GM19099 (cell line): ENCODE results near the gene WTAP.

Source experiments
- POLR2A ChIP-seq: IDR thresholded peaks from 3 replicates; pipeline ENCODE4 v1.6.1; 2011; ENCODE audit warnings: low read depth; ENCODE audit not compliant: insufficient read length; ENCODE audit errors: extremely low read depth

The WTAP gene

GRCh38 chr6:159777240-159777904 lies 50.1 kb downstream of the WTAP start:
- TF ChIP-seq POLR2A = no peak

- TF ChIP-seq POLR2A = no peak
These were observed 50.8 kb downstream of the WTAP start for GRCh38 chr6:159778131-159778530.

GRCh38 chr6:159778542-159779103 lies 51.3 kb downstream of the WTAP start:
- TF ChIP-seq POLR2A = no peak

- TF ChIP-seq POLR2A = no peak
These were observed 61.0 kb downstream of the WTAP start for GRCh38 chr6:159788276-159788675.

- no peak for TF ChIP-seq POLR2A
These were observed 61.6 kb downstream of the WTAP start for GRCh38 chr6:159788753-159789376.

GRCh38 chr6:159789377-159790148 lies 62.3 kb downstream of the WTAP start, which contains the start of gene TCP1:
Gene TCP1 (minus strand): TSS chr6:159789602. CDS start chr6:159789468, 134 bp downstream.
- TF ChIP-seq POLR2A = peak; percentile 97

- peak; percentile 67 for TF ChIP-seq POLR2A
These were observed 63.0 kb downstream of the WTAP start, which contains the start of gene MRPL18 for GRCh38 chr6:159790149-159790955. Gene MRPL18 (plus strand): TSS chr6:159790467. CDS start chr6:159790588, 121 bp downstream.

GRCh38 chr6:159790956-159791598 lies 63.8 kb downstream of the WTAP start:
- TF ChIP-seq POLR2A = no peak

- no peak for TF ChIP-seq POLR2A
These were observed 70.2 kb downstream of the WTAP start for GRCh38 chr6:159797554-159797953.

- TF ChIP-seq POLR2A = no peak
These were observed 73.0 kb downstream of the WTAP start, which contains the start of gene PNLDC1 for GRCh38 chr6:159800141-159800865. Gene PNLDC1 (plus strand): TSS chr6:159800276. CDS start chr6:159800308, 32 bp downstream.

- TF ChIP-seq POLR2A = no peak
These were observed 74.6 kb downstream of the WTAP start for GRCh38 chr6:159801935-159802334.

GRCh38 chr6:159804504-159804903 lies 77.2 kb downstream of the WTAP start:
- no peak for TF ChIP-seq POLR2A

- no peak for TF ChIP-seq POLR2A
These were observed 78.2 kb downstream of the WTAP start for GRCh38 chr6:159805440-159806020.
